OCI-LY1 (cell line): ENCODE measurements around the gene KIRREL3.

Experiments used
- EZH2 ChIP-seq: fragments of 200-600 bp; sonication (generic), shearing (Covaris generic); IDR thresholded peaks from 2 replicates; pipeline ENCODE4 v1.8.0; 2017; ENCODE audit warnings: borderline replicate concordance, mixed run types, mild to moderate bottlenecking, antibody characterized with exemption, low read length, moderate library complexity, mixed read lengths
- TF ChIP-seq, protein P1 (sequence below): fragments of 200-600 bp; sonication (generic), shearing (Covaris generic); IDR thresholded peaks from 2 replicates; pipeline ENCODE4 v1.5.1; 2017; ENCODE audit warnings: mild to moderate bottlenecking, antibody characterized with exemption, low read length, moderate library complexity, mixed read lengths

DNA sequence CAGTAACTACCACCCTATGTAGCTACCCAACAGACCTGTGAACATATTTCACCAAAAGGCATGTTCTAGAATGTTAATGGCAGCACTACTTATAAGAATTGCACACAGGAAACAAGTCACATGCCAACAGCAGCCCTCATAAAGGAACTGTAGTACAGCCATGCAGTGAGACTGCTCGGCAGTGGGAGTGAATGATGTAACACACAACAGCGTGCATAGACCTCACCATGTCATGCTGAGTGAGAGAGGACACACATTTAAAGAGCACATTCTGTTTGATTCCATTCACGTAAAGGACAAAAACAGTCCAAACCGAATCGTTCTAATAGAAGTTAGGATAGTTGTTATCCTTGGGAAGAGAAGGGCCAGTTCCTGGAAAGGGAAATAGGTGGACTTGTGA is 27.2 kb upstream of the KIRREL3 start:
- TF ChIP-seq, protein P1, sequence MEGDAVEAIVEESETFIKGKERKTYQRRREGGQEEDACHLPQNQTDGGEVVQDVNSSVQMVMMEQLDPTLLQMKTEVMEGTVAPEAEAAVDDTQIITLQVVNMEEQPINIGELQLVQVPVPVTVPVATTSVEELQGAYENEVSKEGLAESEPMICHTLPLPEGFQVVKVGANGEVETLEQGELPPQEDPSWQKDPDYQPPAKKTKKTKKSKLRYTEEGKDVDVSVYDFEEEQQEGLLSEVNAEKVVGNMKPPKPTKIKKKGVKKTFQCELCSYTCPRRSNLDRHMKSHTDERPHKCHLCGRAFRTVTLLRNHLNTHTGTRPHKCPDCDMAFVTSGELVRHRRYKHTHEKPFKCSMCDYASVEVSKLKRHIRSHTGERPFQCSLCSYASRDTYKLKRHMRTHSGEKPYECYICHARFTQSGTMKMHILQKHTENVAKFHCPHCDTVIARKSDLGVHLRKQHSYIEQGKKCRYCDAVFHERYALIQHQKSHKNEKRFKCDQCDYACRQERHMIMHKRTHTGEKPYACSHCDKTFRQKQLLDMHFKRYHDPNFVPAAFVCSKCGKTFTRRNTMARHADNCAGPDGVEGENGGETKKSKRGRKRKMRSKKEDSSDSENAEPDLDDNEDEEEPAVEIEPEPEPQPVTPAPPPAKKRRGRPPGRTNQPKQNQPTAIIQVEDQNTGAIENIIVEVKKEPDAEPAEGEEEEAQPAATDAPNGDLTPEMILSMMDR: no peak
- no peak for TF ChIP-seq EZH2
